Trophoblast cell (in vitro differentiated cells and primary cell): ENCODE data around the gene AHNAK2.
A peak's percentile ranks its signal among the peaks of the same experiment; 100 is the strongest.

Experiments used
- DNase-seq, 2 donors: peaks; one replicate each; pipeline ENCODE4 v3.0.0-alpha.2; 2016
- H2AFZ ChIP-seq: 2 replicates; pipeline ENCODE4 v1.6.1; 2013; ENCODE audit warnings: low read length, moderate library complexity, mild to moderate bottlenecking; ENCODE audit not compliant: insufficient read depth, poor library complexity
- H2AK5ac ChIP-seq: 2 replicates; pipeline ENCODE4 v1.6.1; 2013; ENCODE audit warnings: mild to moderate bottlenecking, low read length
- H2BK120ac ChIP-seq: 2 replicates; pipeline ENCODE4 v1.6.1; 2013; ENCODE audit warnings: low read length, mild to moderate bottlenecking, moderate library complexity; ENCODE audit not compliant: insufficient read depth, poor library complexity
- H2BK12ac ChIP-seq: 2 replicates; pipeline ENCODE4 v1.6.1; 2013; ENCODE audit warnings: mild to moderate bottlenecking, low read length, moderate library complexity
- H2BK5ac ChIP-seq: 2 replicates; pipeline ENCODE4 v1.6.1; 2013; ENCODE audit warnings: low read length, low read depth, moderate library complexity, mild to moderate bottlenecking; ENCODE audit not compliant: poor library complexity
- H3K14ac ChIP-seq: 2 replicates; pipeline ENCODE4 v1.6.1; 2013; ENCODE audit warnings: mild to moderate bottlenecking, low read length
- H3K18ac ChIP-seq: 2 replicates; pipeline ENCODE4 v1.6.1; 2013; ENCODE audit warnings: mild to moderate bottlenecking, low read length
- H3K23ac ChIP-seq: 2 replicates; pipeline ENCODE4 v1.6.1; 2013; ENCODE audit warnings: low read length
- H3K27ac ChIP-seq: 2 replicates; pipeline ENCODE4 v1.5.1; 2013; ENCODE audit warnings: low read depth, mild to moderate bottlenecking, inconsistent platforms, low read length, moderate library complexity
- H3K27me3 ChIP-seq: 2 replicates; pipeline ENCODE4 v1.6.1; 2013; ENCODE audit warnings: inconsistent platforms, mild to moderate bottlenecking, low read length, moderate library complexity; ENCODE audit not compliant: insufficient read depth
- H3K36me3 ChIP-seq, 2 experiments: 1 replicate in 1 of 2; 2 replicates in 1 of 2; pipeline ENCODE4 v1.6.1; 2013; ENCODE audit warnings: low read length in 2 of 2, mild to moderate bottlenecking in 2 of 2, moderate library complexity in 1 of 2; ENCODE audit not compliant: insufficient read depth in 2 of 2, control insufficient read depth in 1 of 2
- H3K4ac ChIP-seq: 2 replicates; pipeline ENCODE4 v1.6.1; 2013; ENCODE audit warnings: low read depth, mild to moderate bottlenecking, low read length, moderate library complexity
- H3K4me1 ChIP-seq, 2 experiments: 1 replicate in 1 of 2; 2 replicates in 1 of 2; pipeline ENCODE4 v1.6.1; 2013; ENCODE audit warnings: low read length in 2 of 2, mild to moderate bottlenecking in 2 of 2, moderate library complexity in 1 of 2; ENCODE audit not compliant: insufficient read depth in 2 of 2, control insufficient read depth in 1 of 2
- H3K4me2 ChIP-seq: 2 replicates; pipeline ENCODE4 v1.6.1; 2013; ENCODE audit warnings: inconsistent platforms, mild to moderate bottlenecking, low read length, moderate library complexity
- H3K4me3 ChIP-seq: 2 replicates; pipeline ENCODE4 v1.5.1; 2013; ENCODE audit warnings: mild to moderate bottlenecking, low read depth, low read length, inconsistent platforms
- H3K79me1 ChIP-seq: one replicate; pipeline ENCODE4 v1.6.1; 2013; ENCODE audit warnings: low read length
- H3K79me2 ChIP-seq: 2 replicates; pipeline ENCODE4 v1.6.1; 2013; ENCODE audit warnings: low read length, mild to moderate bottlenecking; ENCODE audit not compliant: control insufficient read depth, insufficient read depth, poor library complexity
- H3K9ac ChIP-seq: 2 replicates; pipeline ENCODE4 v1.6.1; 2013; ENCODE audit warnings: mild to moderate bottlenecking, low read length
- H3K9me3 ChIP-seq: 2 replicates; pipeline ENCODE4 v1.6.1; 2013; ENCODE audit warnings: low read depth, mild to moderate bottlenecking, control low read depth, inconsistent platforms, low read length; ENCODE audit not compliant: insufficient read depth
- H4K12ac ChIP-seq: 2 replicates; pipeline ENCODE4 v1.6.1; 2013; ENCODE audit warnings: low read depth, mild to moderate bottlenecking, low read length, moderate library complexity
- H4K8ac ChIP-seq: 2 replicates; pipeline ENCODE4 v1.6.1; 2013; ENCODE audit warnings: low read depth, mild to moderate bottlenecking, low read length, moderate library complexity
- H4K91ac ChIP-seq: one replicate; pipeline ENCODE4 v1.6.1; 2013; ENCODE audit warnings: low read depth, mild to moderate bottlenecking, low read length, moderate library complexity
- WGBS: extraction: QIAGEN DNeasy Blood & Tissue Kit; methylation state at CpG from one replicate; pipeline ENCODE4 v1.1.7; 2013; ENCODE audit warnings: missing lambda C conversion rate; ENCODE audit not compliant: insufficient read length, insufficient coverage; ENCODE audit errors: extremely low coverage; 5-methylcytosine and 5-hydroxymethylcytosine counted together

The AHNAK2 gene

DNA sequence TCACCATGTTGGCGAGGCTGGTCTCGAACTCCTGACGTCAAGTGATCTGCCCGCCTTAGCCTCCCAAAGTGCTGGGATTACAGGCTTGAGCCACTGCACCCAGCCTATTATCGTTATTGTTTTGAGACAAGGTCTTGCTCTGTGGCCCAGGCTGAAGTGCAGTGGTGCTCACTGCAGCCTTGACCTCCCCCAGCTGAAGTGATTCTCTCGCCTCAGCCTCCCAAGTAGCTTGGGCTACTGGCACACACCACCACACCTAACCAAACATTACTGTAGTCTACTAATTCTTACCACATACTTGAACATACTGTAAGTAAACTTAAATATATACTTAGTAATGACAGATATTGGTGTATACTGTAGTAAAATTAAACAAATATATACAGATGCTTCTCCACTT lies 47.3 kb upstream of the AHNAK2 start:
- Histone ChIP-seq H3K4me1 (peaks cover 2 to 4% of the 10 kb centered on the region in 2 experiments), H3K36me3 (no peaks in the 10 kb centered on the region), H2BK120ac (no peak overlapping the region), H3K79me1 (peaks cover 10% of the 10 kb centered on the region), H3K4ac (no peak overlapping the region), H4K91ac (no peak overlapping the region), H3K79me2 (peaks cover 6% of the 10 kb centered on the region), H3K27ac (no peak overlapping the region), H3K18ac (no peak overlapping the region), H4K8ac (no peak overlapping the region), H3K9me3 (no peaks in the 10 kb centered on the region), H2BK12ac (no peak overlapping the region), H3K9ac (no peak overlapping the region), H3K4me3 (no peak overlapping the region), H2AK5ac (no peak overlapping the region), H3K23ac (no peak overlapping the region), H2BK5ac (no peak overlapping the region), H3K27me3 (no peaks in the 10 kb centered on the region), H2AFZ (no peak overlapping the region), H4K12ac (no peak overlapping the region), H3K4me2 (no peak overlapping the region), H3K14ac (no peak overlapping the region)
- no peak for DNase-seq
- no CpG with 5 or more reads among the region's 6 CpGs for WGBS

GRCh38 chr14:105023791-105024480 lies 45.8 kb upstream of the AHNAK2 start:
- Histone ChIP-seq H4K91ac (no peak overlapping the region), H2AFZ (no peak overlapping the region), H2BK5ac (no peak overlapping the region), H3K18ac (no peak overlapping the region), H3K23ac (no peak overlapping the region), H3K4ac (no peak overlapping the region), H3K79me2 (peaks cover 19% of the 10 kb centered on the region), H3K4me2 (no peak overlapping the region), H2BK120ac (no peak overlapping the region), H2AK5ac (no peak overlapping the region), H4K8ac (no peak overlapping the region), H3K14ac (no peak overlapping the region), H3K9ac (no peak overlapping the region), H3K27me3 (no peaks in the 10 kb centered on the region), H4K12ac (no peak overlapping the region), H3K4me1 (peaks cover 8 to 13% of the 10 kb centered on the region in 2 experiments), H2BK12ac (no peak overlapping the region), H3K4me3 (no peak overlapping the region), H3K9me3 (peaks cover 2% of the 10 kb centered on the region), H3K27ac (no peak overlapping the region), H3K36me3 (no peaks in the 10 kb centered on the region), H3K79me1 (peaks cover 13% of the 10 kb centered on the region)
- no CpG with 5 or more reads among the region's 4 CpGs for WGBS
- peak in 1 of 2 donors; percentile 7 for DNase-seq

- Histone ChIP-seq H2AK5ac (no peak overlapping the region), H2BK120ac (no peak overlapping the region), H4K91ac (no peak overlapping the region), H3K4me3 (no peak overlapping the region), H4K12ac (no peak overlapping the region), H4K8ac (no peak overlapping the region), H3K9ac (no peak overlapping the region), H3K27me3 (no peaks in the 10 kb centered on the region), H3K79me2 (peaks cover 24% of the 10 kb centered on the region), H3K9me3 (peaks cover 2% of the 10 kb centered on the region), H3K23ac (no peak overlapping the region), H3K4ac (no peak overlapping the region), H2BK5ac (no peak overlapping the region), H3K79me1 (peaks cover 13% of the 10 kb centered on the region), H3K36me3 (no peaks in the 10 kb centered on the region), H3K4me2 (no peak overlapping the region), H3K18ac (no peak overlapping the region), H2BK12ac (no peak overlapping the region), H3K27ac (no peak overlapping the region), H3K4me1 (peaks cover 13 to 17% of the 10 kb centered on the region in 2 experiments), H2AFZ (no peak overlapping the region), H3K14ac (no peak overlapping the region)
- DNase-seq: no peak
- WGBS: no CpG with 5 or more reads among the region's 11 CpGs
These were observed 45.0 kb upstream of the AHNAK2 start for GRCh38 chr14:105023144-105023543.

GRCh38 chr14:105022276-105022670 lies 44.1 kb upstream of the AHNAK2 start:
- H3K23ac ChIP-seq: no peak overlapping the region
- no peak overlapping the region for H2AK5ac ChIP-seq
- no peak overlapping the region for H2BK12ac ChIP-seq
- no peak overlapping the region for H2BK120ac ChIP-seq
- WGBS: no CpG with 5 or more reads among the region's 2 CpGs
- no peak overlapping the region for H2BK5ac ChIP-seq
- H3K79me1 ChIP-seq: peaks cover 13% of the 10 kb centered on the region
- H4K8ac ChIP-seq: no peak overlapping the region
- peaks cover 13 to 17% of the 10 kb centered on the region in 2 experiments for H3K4me1 ChIP-seq
- peaks cover 24% of the 10 kb centered on the region for H3K79me2 ChIP-seq
- H3K4me2 ChIP-seq: peak overlapping the region; percentile 75
- no peak for DNase-seq
- H3K14ac ChIP-seq: no peak overlapping the region
- no peaks in the 10 kb centered on the region for H3K36me3 ChIP-seq
- no peak overlapping the region for H2AFZ ChIP-seq
- H3K9ac ChIP-seq: no peak overlapping the region
- H3K9me3 ChIP-seq: peaks cover 2% of the 10 kb centered on the region
- H3K27me3 ChIP-seq: no peaks in the 10 kb centered on the region
- no peak overlapping the region for H3K18ac ChIP-seq
- no peak overlapping the region for H4K91ac ChIP-seq
- no peak overlapping the region for H3K4me3 ChIP-seq
- H3K27ac ChIP-seq: no peak overlapping the region
- H4K12ac ChIP-seq: peak overlapping the region; percentile 22
- no peak overlapping the region for H3K4ac ChIP-seq
